C1 segment of cervical spinal cord (tissue), 14 donors: ENCODE data around the gene CCR7.

Experiments
- DNase-seq, 14 donors: peaks; one replicate each; lab custom pipeline; 2025; lab: John Stamatoyannopoulos, UW

The CCR7 gene

DNA sequence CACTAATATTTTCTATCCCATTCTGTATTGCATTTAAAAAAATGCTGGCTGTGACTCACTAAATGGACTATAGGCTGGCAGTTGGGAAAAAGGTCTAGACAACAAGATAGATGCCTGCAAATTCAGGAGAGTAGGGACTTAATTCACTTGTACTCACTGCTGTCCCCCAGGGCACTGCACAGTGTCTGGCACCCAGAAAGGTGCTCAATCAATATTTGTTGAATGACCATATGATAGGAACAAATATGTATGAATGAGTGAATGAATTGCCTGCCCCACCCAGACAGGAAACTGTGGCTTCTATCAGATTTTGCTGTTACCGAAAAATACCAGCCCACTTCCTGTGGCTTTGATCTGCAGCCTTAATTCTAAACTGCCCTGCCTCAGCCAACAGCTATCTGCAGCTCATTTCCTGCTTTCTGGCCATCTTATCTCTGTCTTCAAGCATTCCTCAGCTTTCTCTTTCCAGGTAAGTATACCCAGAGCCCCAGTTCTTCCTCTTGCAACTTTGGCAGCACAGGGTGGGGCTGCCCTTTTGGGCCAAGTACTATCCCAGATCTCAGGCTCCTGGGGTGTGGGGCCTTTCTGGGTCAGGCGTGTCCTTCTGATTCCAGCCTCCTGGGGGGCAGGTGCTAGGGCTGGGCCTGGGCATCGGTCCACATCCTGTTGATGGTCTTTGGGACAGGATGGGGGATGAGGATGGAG, 48.5 kb downstream of the CCR7 start:
- no peak for DNase-seq

DNA sequence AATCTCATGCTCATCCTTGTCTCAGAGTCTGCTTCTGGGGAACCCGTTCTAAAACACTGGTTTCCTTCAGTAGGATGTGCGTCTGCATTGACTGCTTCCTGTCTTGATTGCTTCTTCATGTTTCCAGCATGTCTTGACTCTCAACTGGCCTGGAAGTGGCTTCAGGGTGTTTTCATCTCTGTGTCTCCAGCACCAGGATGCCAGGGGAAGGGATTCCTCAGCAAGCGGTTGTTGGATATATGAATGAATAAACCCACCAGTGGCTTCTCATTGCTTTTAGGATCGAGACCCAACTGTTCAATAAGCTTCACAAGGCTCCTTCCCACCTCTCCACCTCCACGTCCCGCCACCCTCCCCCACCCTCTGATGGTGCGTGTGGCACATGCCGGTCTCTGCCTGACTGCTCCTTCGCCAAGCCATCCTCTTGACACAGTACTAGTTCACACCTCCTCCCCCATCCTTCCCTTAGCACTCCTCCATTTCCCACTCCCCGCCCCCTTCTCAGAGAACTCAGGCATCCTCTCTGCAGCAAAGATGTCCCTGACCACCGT, 49.7 kb downstream of the CCR7 start:
- DNase-seq, result no peak

DNA sequence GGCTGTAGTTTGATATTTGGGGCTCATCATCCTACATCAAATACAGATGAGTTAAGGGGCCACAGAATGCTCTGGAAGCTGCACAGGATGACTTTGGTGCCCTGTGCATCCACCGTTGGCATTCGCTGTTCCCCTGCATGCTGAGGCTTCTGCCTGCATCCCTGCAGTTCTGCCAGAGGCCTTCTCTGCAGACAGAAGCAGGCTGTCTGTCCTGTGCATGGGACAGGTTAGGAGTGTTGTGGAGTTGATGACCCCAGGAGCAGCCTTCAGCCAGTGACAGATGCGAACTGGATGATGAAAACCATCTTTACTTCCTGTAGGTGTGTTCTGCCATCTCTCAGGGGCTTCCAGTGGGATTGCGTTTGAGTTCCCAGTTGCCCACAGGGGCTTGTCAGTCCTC, 50.3 kb downstream of the CCR7 start:
- DNase-seq, result no peak

DNA sequence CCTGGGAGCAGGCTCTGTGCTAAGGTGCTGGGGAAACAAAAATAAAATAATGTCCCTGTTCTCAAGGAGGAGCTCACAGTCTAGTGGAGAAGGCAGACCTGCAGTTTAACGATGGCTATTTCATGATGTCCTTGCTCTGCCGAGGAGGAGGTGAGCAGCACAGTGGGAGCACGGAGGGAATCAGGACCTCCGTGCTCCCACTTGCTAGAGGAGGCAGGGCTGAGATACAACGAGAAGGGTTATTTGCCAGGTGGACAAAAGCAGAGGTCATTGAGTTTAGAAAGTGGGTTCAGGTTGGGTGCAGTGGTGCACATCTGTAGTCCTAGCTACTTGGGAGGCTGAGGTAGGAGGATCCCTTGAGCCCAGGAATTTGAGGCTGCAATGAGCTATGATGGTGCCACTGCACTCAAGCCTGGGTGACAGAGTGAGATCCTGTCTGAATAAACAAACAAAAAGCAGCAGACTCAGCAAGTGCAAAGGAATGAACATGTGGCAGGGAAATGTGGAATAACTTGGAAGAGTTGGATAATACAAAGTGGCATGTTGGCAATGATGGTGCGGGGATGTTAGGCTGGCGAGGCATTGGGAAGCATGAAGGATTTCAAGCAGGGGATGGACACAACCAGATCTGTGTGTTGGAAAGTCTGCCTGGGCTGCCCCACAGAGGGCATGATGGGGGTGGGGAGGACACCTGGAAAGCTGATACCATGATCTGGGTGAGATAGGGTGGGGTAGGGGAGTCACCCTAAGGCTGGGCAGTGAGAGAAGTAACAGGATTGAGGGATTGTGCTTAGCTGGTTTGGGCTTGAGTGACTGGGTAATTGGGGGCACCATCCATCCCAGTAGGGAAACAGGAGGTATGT, 51.0 kb downstream of the CCR7 start:
- no peak for DNase-seq

DNA sequence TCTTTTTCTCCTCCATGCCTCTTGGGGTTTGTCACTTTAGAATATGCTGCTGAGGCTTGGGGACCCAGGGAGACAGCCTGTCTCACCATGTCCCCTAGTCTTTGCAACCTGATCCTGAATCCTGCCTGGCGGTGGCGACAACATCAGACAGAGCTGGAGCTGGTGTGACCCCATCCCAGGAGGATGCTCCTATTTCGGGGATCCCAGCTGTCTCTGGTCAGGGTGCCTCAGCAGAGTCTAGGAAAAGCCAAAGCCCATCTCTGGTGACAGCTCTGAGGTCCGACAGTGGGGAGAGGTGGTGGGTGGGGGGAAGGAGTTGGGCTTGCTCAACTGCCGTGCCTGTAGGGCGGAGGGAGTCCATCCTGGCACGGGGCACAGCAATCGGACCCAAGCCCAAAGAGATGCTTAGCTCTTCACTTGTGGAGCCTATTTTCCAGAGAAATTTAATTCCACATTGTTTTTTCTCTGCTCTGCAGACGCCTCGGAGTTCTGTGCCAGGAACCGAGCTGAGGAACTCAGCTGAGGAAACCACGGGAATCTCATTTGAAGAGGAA, 53.5 kb downstream of the CCR7 start:
- DNase-seq, result no peak

DNA sequence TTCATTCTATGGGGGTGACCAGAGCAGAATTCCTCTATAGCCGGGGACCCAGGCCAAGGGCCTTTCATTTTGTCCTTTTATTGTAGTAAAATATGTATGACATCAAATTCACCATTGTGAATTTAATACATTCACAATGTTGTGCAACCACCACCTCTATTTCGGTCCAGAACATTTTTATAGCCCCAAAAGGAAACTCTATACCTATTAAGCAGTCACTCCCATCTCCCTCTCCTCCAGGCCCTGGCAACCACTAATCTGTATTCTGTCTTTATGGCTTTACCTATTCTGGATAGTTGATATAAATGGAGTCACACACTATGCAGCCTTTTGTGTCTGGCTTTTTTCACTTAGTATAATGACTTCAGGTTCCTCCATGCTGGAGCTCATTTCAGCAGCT, 54.1 kb downstream of the CCR7 start:
- no peak for DNase-seq

DNA sequence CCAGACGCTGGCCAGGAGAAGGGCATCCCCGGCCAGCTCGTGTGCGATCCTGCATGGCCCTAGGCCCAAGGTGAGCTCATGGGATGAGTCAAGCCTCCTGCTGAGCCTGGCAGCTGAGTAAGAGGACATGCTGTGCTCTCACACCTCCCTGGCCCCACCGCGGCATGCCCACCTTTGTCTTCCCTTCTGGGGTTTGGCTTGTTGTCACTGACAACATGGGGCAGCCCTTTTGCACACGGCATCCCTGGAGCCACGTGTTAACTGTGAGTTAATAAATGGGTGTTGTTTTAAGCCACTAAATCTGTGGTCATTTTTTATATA, 55.0 kb downstream of the CCR7 start:
- DNase-seq, result peak in 2 of 14 donors; percentile 46 to 84

DNA sequence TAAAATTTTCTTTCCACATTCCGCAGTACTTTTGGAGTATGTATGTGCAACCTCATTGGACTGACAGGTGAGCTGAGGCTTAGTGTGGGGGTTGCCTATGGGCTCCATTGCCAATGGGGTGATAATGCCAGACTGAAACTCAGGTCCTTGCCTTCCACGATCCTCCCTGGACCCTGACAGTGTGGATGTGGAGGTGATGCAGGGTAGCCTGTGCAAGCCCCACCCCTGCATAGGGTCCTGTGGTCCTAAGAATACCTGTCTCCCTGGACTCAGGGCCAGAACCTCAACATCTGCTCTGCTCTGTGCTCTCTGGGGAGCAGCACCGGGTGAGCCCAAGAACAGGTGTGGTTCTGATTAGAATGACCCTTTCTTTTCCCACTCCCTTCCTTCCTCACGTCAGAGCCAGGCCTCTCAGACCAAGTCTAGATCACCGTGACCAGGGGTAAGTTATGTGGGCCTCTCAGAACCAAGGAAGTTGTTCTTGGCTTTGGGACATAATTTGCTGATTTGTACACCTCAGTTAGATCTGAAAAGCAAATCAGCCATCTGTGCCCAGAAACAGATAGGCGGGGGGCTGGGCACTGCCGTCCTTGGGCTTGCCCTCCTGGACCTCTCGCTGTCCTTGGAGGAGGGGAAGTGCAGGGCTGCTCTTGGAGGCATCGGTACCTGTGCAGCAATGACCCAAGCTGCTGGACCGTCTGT, 55.5 kb downstream of the CCR7 start:
- DNase-seq, result no peak

DNA sequence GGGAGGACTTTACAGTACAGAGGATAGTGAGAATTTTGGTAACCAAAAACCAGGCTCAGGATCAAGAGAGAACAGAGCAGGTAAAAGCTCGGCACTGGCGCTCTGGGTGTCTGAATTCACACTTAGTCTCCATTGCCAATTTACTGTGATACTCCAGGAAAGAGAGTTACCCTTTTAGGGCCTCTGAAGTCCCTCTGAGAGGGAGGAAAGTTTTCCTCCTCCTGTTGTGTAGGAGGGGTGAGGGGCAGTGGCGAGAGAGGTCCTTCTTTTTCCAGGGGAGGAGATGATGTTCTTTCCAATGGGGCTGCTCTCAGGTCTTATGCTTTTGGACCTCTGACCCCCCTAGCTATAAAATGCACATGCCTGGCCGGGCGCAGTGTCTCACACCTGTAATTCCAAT, 58.5 kb downstream of the CCR7 start:
- no peak for DNase-seq
